Activated naive CD8-positive, alpha-beta T cell treated with anti-CD3 and anti-CD28 coated beads, Interleukin-2, amount 10 ng/mL, durations not matched to agents 7 days and 5 days (primary cell): ENCODE measurements around the gene ARHGEF10L. TPM values are rescaled to one million over a fixed set of nuclear protein-coding genes. Genes with fewer than 3 reads are reported as not detected.

Experiments
- ATAC-seq: fragments of 150-1000 bp; cut with Tn5 transposase; one replicate; pipeline ENCODE4 v1.10.0; 2021; ENCODE audit warnings: low read depth, moderate library complexity
- POLR2A ChIA-PET: fragments of 350-600 bp; sonication (Branson Sonifier 250); formaldehyde crosslinking; loops from one replicate; lab custom pipeline; 2021; ENCODE audit warnings: antibody characterized with exemption; lab: Charles Lee
- DNase-seq: peaks from one replicate; pipeline ENCODE4 v3.0.0; 2021
- H3K27ac Mint-ChIP-seq: one replicate; pipeline ENCODE4 v1.8.0; 2022; ENCODE audit warnings: mild to moderate bottlenecking, mixed read lengths
- H3K27me3 Mint-ChIP-seq: one replicate; pipeline ENCODE4 v1.8.0; 2022; ENCODE audit warnings: mild to moderate bottlenecking, moderate library complexity, mixed read lengths
- H3K36me3 Mint-ChIP-seq: one replicate; pipeline ENCODE4 v1.8.0; 2021; ENCODE audit warnings: mild to moderate bottlenecking, mixed read lengths
- H3K4me1 Mint-ChIP-seq: one replicate; pipeline ENCODE4 v1.8.0; 2021; ENCODE audit warnings: mixed read lengths
- H3K4me3 Mint-ChIP-seq: one replicate; pipeline ENCODE4 v1.8.0; 2022; ENCODE audit warnings: mild to moderate bottlenecking, moderate library complexity, mixed read lengths
- H3K9me3 Mint-ChIP-seq: one replicate; pipeline ENCODE4 v1.8.0; 2021; ENCODE audit warnings: mixed read lengths
- total RNA-seq, 2 experiments: library from RNA; stranded (reverse); gene quantifications; one replicate each; pipeline ENCODE4 v1.2.3, GENCODE V29; 2021

Gene ARHGEF10L
- total RNA-seq, 2 experiments from 2014 or later = 0.39 to 0.48 TPM

GRCh38 chr1:17549384-17549783, 9.9 kb downstream of the ARHGEF10L start:
- POLR2A ChIA-PET = no interaction called here
- H3K9me3 Mint-ChIP-seq = no peaks in the 10 kb centered on the region
- H3K27ac Mint-ChIP-seq = no peak overlapping the region
- ATAC-seq (no peak), DNase-seq (no peak)
- peaks cover 19% of the 10 kb centered on the region for H3K27me3 Mint-ChIP-seq
- no peak overlapping the region for H3K4me3 Mint-ChIP-seq
- H3K36me3 Mint-ChIP-seq = no peaks in the 10 kb centered on the region
- H3K4me1 Mint-ChIP-seq = no peaks in the 10 kb centered on the region

DNA sequence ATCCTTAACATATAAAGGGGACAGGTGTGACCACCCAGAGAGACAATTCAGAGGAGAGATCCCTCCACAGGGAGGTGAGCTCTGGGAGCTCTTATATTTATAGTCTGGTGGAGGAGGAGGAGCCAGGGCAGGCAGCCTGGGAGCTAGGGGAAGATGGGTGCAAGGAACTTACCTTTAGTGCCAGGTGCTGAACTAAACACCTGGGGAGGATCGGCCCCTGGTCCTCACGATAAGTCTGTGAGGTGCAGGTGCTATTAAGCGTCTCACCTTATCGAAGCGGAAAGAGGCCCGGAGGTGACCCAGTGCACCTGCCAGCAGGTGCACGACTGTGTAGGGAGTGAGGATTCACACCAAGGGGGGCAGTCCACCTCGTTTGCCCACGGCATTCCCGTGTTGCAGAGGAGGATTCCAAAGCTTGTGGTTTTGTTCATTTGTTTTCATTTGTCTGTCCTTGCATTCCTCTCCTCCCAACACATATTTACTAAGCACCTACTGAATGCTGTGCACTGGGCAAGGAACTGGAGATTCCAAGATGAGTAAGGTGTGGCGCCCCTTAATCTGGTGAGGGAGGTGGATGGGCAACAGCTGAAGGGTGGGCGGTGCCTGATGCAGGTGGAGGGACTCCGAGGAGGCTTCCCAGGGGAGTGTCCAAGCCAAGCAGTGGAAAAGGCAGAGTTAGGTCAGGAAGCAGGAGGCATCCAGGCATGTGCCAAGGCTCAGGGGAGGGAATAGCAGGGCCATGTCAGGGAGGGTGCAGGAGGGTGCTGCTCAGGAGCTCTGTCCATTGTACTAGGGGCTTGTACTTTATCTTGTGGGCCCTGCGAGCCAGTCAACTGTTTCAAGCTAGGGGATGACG, 11.5 kb downstream of the ARHGEF10L start:
- POLR2A ChIA-PET = no interaction called here
- no peaks in the 10 kb centered on the region for H3K4me1 Mint-ChIP-seq
- no peaks in the 10 kb centered on the region for H3K36me3 Mint-ChIP-seq
- H3K27ac Mint-ChIP-seq = no peak overlapping the region
- H3K27me3 Mint-ChIP-seq = peaks cover 21% of the 10 kb centered on the region
- no peak for ATAC-seq
- no peak overlapping the region for H3K4me3 Mint-ChIP-seq
- no peaks in the 10 kb centered on the region for H3K9me3 Mint-ChIP-seq
- no peak for DNase-seq

DNA sequence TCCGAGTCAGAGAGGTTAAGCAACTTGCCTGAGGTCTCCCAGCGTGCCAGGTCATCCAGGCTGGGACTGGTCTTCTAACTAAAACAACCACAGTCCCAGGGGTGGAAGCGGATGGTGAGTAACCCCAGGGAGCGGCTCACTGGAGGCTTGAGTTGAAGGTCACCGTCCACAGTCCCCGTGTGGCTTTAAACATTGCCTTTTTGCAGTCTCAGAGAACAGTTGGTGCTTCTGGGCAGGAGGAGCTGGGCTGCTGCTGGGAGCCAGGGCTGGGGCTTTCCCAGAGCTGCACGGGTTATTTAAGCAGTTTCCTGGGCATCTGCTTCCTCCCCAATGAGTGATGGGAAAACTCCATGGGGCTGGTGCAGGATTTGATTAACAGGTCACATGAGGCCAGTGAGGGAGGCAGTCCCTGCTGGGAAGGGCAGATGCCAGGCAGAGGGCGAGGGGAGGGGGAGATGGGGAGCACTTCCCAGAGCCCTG, 12.3 kb downstream of the ARHGEF10L start:
- no peak for DNase-seq
- POLR2A ChIA-PET = no interaction called here
- Mint-ChIP-seq H3K9me3 (no peaks in the 10 kb centered on the region), H3K27me3 (peaks cover 19% of the 10 kb centered on the region), H3K36me3 (no peaks in the 10 kb centered on the region), H3K27ac (no peak overlapping the region), H3K4me3 (no peak overlapping the region), H3K4me1 (no peaks in the 10 kb centered on the region)
- no peak for ATAC-seq

- no peak overlapping the region for H3K27ac Mint-ChIP-seq
- no peak for ATAC-seq
- no peak for DNase-seq
- H3K27me3 Mint-ChIP-seq = peaks cover 11% of the 10 kb centered on the region
- no peak overlapping the region for H3K4me3 Mint-ChIP-seq
- POLR2A ChIA-PET = no interaction called here
- H3K36me3 Mint-ChIP-seq = no peaks in the 10 kb centered on the region
- no peaks in the 10 kb centered on the region for H3K9me3 Mint-ChIP-seq
- no peaks in the 10 kb centered on the region for H3K4me1 Mint-ChIP-seq
Measured at GRCh38 chr1:17553975-17554700, 14.6 kb downstream of the ARHGEF10L start.

DNA sequence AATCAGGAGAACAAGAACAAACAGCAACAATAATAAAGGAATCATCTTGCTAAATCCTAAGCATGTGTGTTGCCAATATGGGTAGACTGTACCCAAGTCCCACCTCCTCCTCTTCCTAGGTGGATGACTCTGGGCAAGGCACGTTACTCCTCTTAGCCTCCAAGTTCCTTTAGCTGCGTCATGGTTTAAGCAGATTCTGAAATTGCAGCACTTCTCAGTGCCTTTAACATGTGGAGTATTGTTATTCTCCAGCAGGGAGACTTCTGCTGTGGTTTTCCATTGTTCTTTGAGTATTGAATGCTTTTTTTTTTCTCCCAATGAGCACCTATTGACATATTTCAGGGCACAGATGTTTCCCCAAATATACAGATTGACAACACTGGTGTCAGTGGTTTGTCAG, 15.5 kb downstream of the ARHGEF10L start:
- Mint-ChIP-seq H3K9me3 (no peaks in the 10 kb centered on the region), H3K27ac (no peak overlapping the region), H3K27me3 (peaks cover 9% of the 10 kb centered on the region), H3K4me1 (no peaks in the 10 kb centered on the region), H3K36me3 (no peaks in the 10 kb centered on the region), H3K4me3 (no peak overlapping the region)
- ATAC-seq = no peak
- POLR2A ChIA-PET = no interaction called here
- no peak for DNase-seq

GRCh38 chr1:17557986-17558385, 18.5 kb downstream of the ARHGEF10L start:
- H3K4me3 Mint-ChIP-seq = no peak overlapping the region
- ATAC-seq = no peak
- H3K27ac Mint-ChIP-seq = no peak overlapping the region
- no peaks in the 10 kb centered on the region for H3K36me3 Mint-ChIP-seq
- H3K4me1 Mint-ChIP-seq = no peaks in the 10 kb centered on the region
- H3K27me3 Mint-ChIP-seq = peaks cover 7% of the 10 kb centered on the region
- H3K9me3 Mint-ChIP-seq = no peaks in the 10 kb centered on the region
- DNase-seq = no peak
- POLR2A ChIA-PET = no interaction called here

GRCh38 chr1:17558541-17558940, 19.0 kb downstream of the ARHGEF10L start:
- POLR2A ChIA-PET = no interaction called here
- Mint-ChIP-seq H3K27me3 (peaks cover 3% of the 10 kb centered on the region), H3K27ac (no peak overlapping the region), H3K4me1 (no peaks in the 10 kb centered on the region), H3K36me3 (no peaks in the 10 kb centered on the region), H3K4me3 (no peak overlapping the region), H3K9me3 (no peaks in the 10 kb centered on the region)
- ATAC-seq = no peak
- DNase-seq = no peak

DNA sequence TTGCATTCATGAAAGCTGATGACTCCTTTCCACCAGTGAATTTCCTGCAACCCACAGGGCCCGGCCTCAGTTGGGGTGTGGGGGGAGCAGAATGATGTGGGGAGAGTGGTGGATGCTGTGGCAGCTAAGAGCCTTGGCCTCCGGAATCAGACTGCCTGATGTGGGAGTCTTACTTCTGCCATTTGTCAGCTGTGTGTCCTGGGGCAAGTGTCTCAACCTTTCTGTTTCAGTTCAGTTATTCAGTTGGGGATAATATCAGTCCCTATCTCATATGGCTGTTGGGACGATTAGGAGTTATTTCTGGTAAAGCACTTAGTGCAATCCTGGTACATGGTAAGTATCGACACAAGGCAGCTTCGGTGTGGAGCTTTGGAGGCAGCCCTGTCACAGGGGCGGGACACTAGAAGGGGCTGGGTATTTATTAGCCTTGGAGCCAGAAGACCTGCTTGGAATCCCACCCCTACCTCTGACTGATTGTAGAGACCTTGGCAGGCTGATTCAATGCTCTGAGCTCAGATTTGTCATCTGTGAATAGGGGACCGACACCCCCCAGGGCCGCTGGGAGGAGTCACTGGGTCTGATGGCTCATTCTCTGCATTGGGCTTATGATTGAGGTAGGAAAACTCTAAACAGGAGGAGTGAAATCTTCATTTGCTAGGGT, 19.6 kb downstream of the ARHGEF10L start:
- no peaks in the 10 kb centered on the region for H3K9me3 Mint-ChIP-seq
- H3K4me3 Mint-ChIP-seq = no peak overlapping the region
- no peaks in the 10 kb centered on the region for H3K36me3 Mint-ChIP-seq
- POLR2A ChIA-PET = no interaction called here
- no peak overlapping the region for H3K27ac Mint-ChIP-seq
- ATAC-seq (no peak), DNase-seq (no peak)
- H3K27me3 Mint-ChIP-seq = peaks cover 3% of the 10 kb centered on the region
- no peaks in the 10 kb centered on the region for H3K4me1 Mint-ChIP-seq

DNA sequence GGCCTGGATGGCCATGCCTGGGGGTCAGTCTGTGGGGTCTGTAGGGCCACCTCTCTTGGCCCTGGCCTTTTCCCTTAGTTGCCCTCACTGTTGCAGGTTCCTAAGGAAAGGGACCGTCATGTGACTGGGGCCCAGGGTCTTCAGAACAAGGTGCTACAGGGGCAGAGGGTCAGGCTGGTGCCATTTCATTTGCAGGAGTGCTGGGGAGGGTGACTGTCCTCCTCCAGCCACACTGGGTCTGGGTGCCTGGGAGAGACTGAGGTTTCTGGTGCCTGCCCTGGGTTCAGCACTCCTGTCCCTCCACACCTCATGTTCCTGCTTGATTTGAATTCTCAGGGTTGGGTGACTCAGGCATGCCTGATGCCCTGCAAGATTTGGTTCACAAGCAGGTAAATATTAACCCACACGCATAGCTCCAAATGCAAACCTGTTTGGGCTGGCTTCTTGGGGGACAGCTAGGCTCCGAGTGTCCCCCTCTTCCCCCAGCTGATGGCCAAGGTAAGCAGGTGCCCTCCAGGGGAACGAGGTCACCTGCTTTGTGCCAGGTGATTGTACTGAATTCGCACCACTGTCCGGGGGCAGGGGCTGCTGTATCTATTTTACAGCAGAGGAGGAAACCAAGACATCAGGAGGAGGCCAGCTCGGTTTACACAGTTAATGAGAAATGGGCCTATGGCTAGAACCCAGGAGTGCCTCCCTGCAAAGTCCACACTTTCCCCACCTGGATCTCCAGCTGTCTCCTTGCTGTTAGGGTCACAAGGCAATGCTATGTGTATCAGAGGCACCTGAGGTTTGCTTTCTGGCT, 20.3 kb downstream of the ARHGEF10L start:
- H3K9me3 Mint-ChIP-seq = no peaks in the 10 kb centered on the region
- no peak overlapping the region for H3K4me3 Mint-ChIP-seq
- DNase-seq = no peak
- no peak for ATAC-seq
- POLR2A ChIA-PET = no interaction called here
- peaks cover 3% of the 10 kb centered on the region for H3K27me3 Mint-ChIP-seq
- no peaks in the 10 kb centered on the region for H3K4me1 Mint-ChIP-seq
- H3K36me3 Mint-ChIP-seq = no peaks in the 10 kb centered on the region
- no peak overlapping the region for H3K27ac Mint-ChIP-seq

DNA sequence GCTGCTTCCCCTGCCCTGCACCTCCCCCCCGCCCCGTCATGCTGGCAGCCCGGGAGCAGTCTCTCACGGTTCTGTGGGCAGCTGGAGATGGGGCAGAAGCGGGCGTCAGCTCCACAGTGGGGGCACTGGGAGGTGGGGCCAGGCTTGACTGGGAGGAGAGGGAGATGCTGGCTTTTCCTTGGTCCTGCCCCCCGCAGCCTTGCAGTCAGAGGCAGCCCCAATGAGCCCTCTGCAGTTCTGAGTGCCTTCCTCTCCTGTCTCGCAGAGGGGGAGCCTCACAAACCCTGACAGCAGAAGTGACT, 21.7 kb downstream of the ARHGEF10L start:
- Mint-ChIP-seq H3K36me3 (no peaks in the 10 kb centered on the region), H3K9me3 (no peaks in the 10 kb centered on the region), H3K4me3 (no peak overlapping the region), H3K27me3 (peaks cover 2% of the 10 kb centered on the region), H3K27ac (no peak overlapping the region), H3K4me1 (no peaks in the 10 kb centered on the region)
- no peak for DNase-seq
- POLR2A ChIA-PET = no interaction called here
- ATAC-seq = no peak

DNA sequence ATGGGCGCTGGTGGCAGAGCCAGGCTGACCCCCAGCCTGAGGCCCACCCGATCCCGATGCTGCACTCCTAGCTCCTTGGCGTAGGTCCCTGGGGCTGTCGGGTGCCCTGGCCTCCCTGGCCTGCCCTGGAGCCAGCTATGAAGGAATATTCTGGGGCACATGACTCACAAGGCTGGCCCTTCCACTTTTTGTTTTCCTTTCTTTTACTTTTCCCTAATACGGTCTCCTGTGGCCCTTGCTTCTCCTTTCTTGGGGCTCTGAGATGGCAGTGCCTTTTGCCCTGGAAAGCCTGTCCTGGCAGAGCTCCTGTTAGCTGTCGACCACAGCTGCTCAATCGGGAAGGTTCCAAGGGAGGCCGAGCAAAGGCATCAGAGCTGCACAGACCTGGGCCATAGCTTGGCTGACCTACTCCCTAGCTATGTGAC, 22.1 kb downstream of the ARHGEF10L start:
- Mint-ChIP-seq H3K4me3 (no peak overlapping the region), H3K27me3 (peaks cover 2% of the 10 kb centered on the region), H3K27ac (no peak overlapping the region), H3K36me3 (no peaks in the 10 kb centered on the region), H3K9me3 (no peaks in the 10 kb centered on the region), H3K4me1 (no peaks in the 10 kb centered on the region)
- POLR2A ChIA-PET = no interaction called here
- ATAC-seq = no peak
- DNase-seq = no peak

DNA sequence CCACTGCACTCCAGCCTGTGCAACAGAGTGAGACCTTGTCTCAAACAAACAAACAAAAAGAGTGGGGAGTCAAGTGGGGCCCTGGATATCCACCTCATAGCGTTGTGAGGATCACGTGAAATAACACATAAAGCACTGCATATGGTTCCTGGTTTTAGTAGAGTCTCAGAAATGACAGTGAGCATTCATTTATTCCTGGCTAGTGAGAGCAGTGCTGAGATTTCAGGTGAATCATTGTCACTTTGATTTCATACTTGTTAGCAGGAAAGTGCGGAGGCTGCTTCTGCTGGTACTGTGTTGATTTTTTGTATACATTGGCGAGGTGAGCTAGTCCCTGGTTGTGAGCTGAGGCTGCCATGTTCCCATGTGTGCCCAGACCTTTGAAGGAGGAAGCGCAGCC, 22.9 kb downstream of the ARHGEF10L start:
- H3K4me3 Mint-ChIP-seq = no peak overlapping the region
- H3K36me3 Mint-ChIP-seq = no peaks in the 10 kb centered on the region
- H3K4me1 Mint-ChIP-seq = no peaks in the 10 kb centered on the region
- DNase-seq = no peak
- H3K27ac Mint-ChIP-seq = no peak overlapping the region
- peaks cover 2% of the 10 kb centered on the region for H3K27me3 Mint-ChIP-seq
- no peak for ATAC-seq
- POLR2A ChIA-PET = no interaction called here
- no peaks in the 10 kb centered on the region for H3K9me3 Mint-ChIP-seq
